GM18511 (cell line): ENCODE data around the gene FGD2.

ENCODE experiments used
- ATAC-seq: cut with Tn5 transposase; IDR thresholded peaks from one replicate; pipeline ENCODE4 v1.9.1; 2021; ENCODE audit warnings: mild to moderate bottlenecking, moderate library complexity; ENCODE audit not compliant: unreplicated experiment

FGD2 gene

GRCh38 chr6:37005061-37005810 is at the start of gene FGD2:
FGD2 (plus strand) TSS chr6:37005655; CDS start chr6:37005818, 163 bp downstream.
- peak; percentile 68 for ATAC-seq

DNA sequence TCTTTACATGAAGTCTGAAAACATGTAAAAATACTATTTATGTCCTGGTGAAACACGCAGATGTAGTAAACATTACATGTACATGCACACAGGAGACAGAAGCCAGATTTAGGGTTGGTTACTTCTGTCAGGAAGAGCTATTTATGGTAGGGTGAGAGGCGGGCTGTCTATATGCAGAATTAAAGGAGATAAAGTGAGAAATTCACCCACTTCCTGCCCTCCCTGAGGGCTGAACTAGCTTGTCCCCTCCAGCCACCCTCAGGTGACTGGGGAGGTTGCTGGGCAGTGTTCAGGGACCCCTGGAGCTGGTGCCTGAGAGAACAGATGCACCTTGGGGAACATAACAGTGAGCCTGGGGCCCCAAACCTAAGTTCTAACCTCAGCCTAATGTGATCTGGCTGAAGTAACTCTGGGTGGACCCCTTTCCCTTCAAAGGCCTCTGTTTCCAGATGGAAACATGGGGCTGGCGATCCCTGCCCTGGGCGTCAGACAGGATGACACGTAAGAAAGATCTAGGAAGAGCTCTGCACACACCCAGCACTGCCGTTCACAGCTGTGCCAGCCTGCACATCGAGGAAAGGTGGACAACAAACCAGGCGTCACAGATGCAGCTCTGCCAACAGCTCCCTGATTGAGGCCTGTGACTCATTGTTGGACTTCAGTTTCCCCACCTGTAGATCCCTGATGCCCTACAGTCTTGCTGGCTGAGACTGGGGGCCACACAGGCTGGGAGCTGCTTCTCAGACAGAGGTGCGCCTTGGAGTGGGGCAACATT is 49.6 kb upstream of the FGD2 start:
- ATAC-seq, result no peak

DNA sequence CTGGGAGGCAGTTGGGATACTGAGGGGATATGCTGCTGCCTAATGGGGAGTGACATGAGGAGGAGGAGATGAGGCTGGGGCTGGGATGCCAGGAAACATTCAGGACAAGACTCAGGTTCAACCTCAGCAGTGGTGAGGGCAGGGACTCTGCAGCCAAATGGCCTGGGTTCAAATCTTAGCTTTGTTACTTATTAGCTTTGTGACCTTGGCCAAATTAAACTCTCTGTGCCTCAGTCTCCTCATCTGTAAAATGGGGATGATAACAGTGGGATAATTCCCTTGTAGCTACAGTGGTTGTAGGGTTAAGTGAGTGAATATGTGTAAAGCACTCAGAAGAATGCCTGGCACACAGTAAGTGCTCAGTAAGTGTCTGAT is 49.0 kb upstream of the FGD2 start:
- no peak for ATAC-seq

DNA sequence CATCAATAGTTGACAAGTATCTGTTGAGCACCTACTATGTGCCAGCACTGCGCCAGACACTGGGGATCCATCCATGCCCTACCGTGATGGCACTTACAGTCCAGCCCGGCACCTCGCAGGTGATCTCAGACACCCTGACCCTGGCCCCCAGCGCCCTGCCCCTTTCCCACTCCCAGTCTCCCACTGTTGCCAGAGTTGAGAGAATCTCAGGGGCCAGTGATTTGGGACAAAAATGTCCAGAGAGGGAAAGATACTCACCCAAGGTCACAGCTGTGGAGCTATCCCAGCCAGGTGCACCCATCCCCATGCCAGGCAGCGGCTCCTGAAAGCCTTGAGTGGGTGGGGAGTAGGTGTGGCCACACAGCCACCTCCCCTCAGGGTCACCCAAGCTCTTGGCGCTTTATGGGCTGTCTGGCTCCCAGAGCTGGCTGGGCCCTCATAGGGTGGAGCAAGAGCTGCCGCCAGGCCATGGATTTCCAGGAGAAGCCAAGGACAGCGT is 47.6 kb upstream of the FGD2 start:
- ATAC-seq, result no peak

DNA sequence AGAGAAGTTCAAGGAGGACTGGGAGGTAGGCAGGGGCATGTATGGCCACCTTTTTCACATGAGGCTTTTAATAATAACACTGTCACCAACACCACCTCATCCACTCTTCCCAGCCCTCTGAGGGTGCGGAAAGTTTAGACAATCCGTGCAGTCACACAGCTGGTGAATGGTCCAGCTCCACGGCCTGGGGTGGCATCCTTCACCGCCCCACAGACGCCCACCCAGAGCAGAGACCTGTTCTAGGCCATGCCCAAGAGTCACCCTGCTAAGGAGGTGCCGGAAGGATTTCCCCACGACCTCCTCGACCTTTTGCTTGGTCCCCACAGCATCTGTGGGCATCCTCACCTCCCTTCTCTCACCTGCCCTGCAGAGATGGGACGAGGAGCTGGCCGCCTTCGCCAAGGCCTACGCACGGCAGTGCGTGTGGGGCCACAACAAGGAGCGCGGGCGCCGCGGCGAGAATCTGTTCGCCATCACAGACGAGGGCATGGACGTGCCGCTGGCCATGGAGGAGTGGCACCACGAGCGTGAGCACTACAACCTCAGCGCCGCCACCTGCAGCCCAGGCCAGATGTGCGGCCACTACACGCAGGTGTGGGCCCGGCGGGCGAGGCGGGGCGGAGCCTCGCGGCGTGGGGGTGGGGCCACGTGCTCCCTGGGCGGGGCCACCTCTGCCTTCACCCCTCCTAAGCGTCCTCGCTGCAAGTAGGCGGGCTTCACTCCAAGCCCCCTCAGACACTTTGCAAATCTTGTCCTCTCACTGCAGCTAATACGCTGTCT is 46.5 kb upstream of the FGD2 start:
- no peak for ATAC-seq

DNA sequence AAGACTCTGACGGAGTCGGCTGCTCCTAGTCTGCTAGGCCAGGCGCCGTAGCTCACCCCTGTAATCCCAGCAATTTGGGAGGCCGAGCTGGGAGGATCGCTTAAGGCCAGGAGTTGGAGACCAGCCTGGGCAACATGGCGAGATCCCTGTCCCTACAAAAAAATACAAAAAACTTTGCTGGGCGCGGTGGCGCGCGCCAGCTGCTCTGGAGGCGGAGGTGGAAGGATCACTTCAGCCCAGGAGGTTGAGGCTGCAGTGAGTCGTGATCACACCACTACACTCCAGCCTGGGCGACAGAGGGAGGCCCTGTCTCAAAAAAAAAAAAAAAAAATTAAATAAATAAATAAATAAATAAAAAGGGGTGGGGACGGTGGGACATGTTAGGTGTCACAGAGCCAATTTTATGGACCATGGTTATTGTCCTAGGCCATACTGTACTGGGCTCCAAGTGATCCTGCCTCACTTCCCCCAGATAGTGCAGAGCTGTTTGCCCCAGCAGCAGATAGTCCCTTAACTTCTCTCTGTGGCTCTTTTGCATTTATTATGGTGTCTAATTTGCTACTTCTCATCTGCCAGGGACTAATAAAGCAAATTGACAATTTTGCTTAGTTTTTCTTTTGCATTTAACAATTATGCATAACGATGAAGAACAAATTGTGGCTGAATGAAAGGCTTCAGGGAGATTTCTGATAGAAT is 45.8 kb upstream of the FGD2 start:
- ATAC-seq, result no peak

- no peak for ATAC-seq
These were observed 43.7 kb upstream of the FGD2 start for GRCh38 chr6:36961441-36962435.

DNA sequence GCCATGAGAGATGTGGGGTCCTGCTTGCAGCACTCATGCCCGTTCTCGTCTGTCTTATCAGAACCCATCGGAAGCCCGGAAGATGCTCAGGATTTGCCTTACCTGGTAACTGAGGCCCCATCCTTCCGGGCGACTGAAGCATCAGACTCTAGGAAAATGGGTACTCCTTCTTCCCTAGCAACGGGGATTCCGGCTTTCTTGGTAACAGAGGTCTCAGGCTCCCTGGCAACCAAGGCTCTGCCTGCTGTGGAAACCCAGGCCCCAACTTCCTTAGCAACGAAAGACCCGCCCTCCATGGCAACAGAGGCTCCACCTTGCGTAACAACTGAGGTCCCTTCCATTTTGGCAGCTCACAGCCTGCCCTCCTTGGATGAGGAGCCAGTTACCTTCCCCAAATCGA is 42.6 kb upstream of the FGD2 start:
- ATAC-seq, result no peak

DNA sequence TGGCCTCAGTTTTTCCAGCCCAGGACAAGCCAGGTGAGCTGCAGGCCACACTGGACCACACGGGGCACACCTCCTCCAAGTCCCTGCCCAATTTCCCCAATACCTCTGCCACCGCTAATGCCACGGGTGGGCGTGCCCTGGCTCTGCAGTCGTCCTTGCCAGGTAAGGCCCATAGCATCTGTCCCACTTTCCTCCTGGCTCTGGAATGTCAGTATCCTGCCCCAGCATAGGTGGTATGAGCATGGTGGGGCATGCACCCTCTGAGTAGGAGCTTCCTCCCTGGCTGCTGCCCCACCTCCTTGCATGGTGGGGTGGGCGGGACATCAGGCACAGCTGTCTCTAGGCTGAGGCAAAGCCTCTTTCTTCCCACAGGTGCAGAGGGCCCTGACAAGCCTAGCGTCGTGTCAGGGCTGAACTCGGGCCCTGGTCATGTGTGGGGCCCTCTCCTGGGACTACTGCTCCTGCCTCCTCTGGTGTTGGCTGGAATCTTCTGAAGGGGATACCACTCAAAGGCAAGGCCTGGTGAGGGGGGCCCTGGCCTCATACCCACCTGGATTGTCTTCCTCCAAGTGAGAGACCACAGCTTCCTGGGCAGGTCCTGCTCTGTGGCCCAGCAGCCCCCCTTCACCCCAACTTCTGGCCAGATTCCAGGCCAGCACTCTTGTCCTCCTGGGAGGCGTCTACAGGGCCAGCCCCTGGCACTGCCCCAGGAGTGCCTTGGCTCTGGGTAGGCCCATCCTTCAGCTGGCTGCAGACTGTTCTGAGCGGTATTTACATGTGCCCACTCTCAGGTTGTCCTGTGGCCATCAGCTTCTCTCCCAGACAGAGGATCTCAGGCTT is 41.8 kb upstream of the FGD2 start:
- no peak for ATAC-seq

- ATAC-seq, result no peak
These were observed 41.1 kb upstream of the FGD2 start for GRCh38 chr6:36964349-36964748.

GRCh38 chr6:36964908-36965307 is 40.5 kb upstream of the FGD2 start:
- ATAC-seq, result no peak

GRCh38 chr6:36967301-36967700 is 38.2 kb upstream of the FGD2 start:
- ATAC-seq, result no peak

- no peak for ATAC-seq
These were observed 37.7 kb upstream of the FGD2 start for GRCh38 chr6:36967757-36968156.

GRCh38 chr6:36968266-36968977 is 37.0 kb upstream of the FGD2 start:
- ATAC-seq, result no peak

DNA sequence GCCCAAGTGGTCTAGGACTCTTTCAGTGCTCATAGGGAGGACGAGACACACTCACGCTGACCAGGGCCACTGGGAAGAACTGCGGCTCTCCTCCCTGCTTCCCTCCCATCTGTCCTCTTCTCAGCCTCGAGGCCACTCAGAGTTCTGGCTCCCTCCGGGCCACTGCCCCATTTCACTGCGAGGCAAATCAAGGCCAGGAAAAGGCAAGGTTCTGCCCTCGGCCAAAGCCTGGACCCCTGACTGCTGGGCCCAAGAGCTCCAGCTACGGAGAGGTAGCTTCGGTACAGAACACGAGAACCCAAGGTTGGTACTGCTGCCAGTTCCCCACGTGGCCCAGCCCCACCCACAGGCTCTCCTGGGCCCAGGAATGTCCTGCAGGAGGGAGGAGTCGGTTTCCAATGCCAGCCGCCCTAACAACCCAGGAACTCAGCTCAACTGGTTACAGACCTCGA is 36.2 kb upstream of the FGD2 start:
- ATAC-seq, result no peak

DNA sequence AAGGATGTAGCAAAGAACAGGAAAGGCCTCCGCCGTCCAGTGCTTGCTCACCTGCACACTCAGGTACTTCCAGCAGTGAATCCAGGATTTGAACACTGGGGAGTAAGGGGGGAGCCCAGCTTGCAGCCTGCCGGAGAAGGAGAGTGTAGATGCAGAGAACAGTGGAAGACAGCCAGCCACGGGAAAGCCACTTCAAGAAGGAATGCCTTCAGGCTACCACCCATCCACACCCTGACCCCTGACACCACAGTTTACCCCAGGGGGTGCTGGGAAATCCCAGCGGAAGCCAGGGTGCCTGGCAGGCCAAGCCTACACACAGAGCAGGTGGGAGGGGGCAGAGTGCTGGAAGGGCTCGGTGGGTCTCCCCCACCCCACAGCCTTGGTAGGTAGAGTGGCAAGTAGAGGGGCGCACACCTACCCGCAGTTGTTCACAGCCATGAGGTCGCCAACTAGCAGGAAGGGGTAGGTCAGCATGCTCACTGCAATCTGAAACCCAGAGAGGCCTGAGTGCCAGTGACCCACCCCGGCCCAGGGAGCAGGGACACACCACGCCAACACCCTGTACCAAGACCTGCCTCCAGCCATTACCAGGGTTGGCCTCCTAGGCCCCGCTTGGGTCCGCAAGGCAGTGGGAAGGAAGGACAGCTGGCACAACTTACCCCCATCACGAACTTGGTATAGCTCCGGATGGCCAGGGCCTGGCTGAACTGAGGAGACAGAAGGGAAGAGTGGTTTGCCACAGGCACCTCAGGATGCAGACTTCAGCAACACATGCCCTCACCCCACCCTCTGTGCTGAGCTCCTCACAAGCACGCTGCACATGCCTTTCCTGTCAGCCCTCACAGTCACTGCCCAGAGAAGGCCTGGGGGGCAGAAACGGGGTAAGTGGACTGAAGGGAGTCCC is 35.2 kb upstream of the FGD2 start:
- no peak for ATAC-seq
